G401 (cell line): ENCODE measurements around the gene RASAL3. TPM values are rescaled to one million over a fixed set of nuclear protein-coding genes. Genes with fewer than 3 reads are reported as not detected.
"Not testable (repeated sequence)": the region's sequence is repeated elsewhere in the genome, so short reads cannot be mapped to it uniquely, and the experiment has no call there.

ENCODE experiments used
- DNase-seq: peaks from one replicate; pipeline ENCODE4 v3.0.0-alpha.2; 2015; ENCODE audit warnings: low spot score
- in situ Hi-C: cut with HindIII; loops from 2 replicates; pipeline ENCODE4 v1.10.0; 2016; ENCODE audit warnings: low sequenced_read_pairs, mixed read lengths
- total RNA-seq: library from RNA; depleted of rRNA; stranded (reverse); fragments of >200 nt; shearing (Covaris generic); gene quantifications from 2 replicates; pipeline ENCODE4 v1.2.3, GENCODE V29; 2014

The RASAL3 gene
- total RNA-seq, 1 experiment from 2014 or later, result not detected

DNA sequence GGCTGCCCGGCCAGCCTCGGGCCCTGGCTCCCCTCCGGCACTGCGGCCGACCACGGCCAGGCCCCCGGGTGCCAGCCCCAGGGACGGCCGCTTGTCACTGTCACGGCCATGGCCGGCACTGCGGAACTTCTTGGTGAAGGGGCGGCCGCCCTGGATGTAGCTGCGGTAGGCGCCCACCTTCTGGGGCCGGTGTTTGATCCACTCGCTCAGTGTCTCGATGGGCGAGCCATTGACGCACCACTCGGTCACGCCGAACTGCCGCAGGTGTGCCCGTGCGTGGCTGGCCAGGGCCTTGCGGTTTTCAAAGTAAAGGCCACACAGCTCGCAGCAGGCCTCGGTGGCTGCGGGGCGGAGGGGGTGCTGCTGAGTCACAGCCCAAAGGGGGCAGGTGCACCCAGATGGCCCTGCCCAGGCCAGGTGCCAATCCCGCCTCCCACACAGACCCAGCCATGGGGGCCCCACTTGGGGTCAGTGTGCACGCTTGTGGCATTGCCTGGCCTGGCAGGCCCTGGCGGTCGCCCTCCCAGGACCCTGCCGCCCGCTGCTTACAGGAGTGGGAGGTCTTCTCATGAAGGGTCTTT is 39.6 kb downstream of the RASAL3 start:
- in situ Hi-C loops, result no loop called here
- DNase-seq, result no peak

DNA sequence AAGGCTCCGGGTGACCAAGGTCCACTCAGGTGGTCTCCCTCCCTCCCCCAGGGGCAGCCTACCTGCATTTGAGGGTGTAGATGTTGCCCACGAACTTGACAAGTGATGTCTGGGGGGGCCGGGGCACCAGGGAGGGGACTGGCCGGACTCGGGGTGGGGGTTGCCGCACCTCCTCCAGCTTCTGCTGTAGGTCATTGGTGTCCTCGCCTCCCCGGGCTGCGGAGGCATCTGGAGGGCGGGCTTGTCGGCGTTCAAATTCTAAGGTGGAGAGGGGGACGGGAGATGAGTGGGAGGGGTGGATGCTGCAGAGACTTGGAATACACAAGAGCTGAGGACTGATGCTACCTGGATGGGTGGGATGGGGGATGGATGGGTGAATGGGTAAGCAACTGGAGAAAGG is 40.2 kb downstream of the RASAL3 start:
- DNase-seq, result no peak
- in situ Hi-C loops, result no loop called here

DNA sequence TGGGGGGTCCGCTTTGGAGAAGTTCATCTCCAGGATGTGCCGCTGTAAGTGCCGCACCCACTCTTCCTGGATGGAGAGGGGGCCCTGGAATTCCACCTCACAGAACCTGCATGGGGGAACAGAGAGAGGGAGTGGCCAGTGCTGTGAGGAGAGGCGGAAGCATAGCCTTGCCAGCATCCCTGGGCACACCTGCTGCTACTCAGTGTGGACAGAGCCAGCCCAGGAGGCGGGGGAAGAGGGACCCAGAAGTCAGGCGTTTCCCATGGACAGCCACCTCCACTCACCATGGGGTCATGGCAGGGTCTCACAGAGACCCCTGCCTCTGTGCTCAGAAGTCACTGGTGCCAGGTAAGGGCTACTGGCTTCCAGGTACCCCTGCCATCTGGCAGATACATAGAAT is 41.2 kb downstream of the RASAL3 start:
- in situ Hi-C loops, result no loop called here
- DNase-seq, result no peak

DNA sequence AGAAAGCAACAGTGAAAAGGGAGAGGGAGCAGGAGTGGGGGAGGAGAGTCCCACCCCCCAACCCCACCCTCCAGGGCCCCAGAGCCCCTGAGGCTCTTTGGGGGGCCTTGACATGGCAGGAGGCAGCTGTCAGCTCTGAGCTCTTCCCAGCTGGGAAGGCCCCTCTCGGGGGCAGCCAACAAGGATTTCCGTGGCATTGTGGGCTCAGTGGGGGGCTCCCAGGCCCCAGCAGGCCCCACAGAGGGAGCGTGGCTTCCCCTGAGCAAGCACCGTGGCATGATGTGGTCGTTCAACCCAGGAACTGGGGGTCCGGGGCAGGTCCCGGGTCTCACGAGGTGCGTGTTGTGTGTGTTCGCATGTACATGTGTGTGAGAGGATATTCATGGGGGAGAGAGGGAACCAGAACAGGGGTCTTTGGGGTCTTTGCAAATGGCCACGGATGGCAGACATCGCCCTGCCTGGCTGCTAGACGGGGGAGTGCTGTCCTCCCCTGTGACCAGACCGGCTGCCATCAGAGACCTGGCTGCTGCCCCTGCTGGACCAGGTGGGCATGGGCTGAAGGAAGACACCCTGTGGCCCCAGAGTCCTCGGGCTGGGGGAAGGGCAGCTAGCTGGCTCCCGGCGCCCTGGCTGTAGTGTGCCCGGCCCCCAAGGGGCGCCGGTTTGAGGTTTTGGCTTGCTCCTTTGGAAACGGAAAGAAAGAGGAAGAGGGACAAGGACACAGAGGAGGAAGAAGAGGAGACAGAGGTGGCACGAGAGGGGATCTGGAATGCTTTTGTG is 41.9 kb downstream of the RASAL3 start:
- DNase-seq, result no peak
- in situ Hi-C loops, result no loop called here

DNA sequence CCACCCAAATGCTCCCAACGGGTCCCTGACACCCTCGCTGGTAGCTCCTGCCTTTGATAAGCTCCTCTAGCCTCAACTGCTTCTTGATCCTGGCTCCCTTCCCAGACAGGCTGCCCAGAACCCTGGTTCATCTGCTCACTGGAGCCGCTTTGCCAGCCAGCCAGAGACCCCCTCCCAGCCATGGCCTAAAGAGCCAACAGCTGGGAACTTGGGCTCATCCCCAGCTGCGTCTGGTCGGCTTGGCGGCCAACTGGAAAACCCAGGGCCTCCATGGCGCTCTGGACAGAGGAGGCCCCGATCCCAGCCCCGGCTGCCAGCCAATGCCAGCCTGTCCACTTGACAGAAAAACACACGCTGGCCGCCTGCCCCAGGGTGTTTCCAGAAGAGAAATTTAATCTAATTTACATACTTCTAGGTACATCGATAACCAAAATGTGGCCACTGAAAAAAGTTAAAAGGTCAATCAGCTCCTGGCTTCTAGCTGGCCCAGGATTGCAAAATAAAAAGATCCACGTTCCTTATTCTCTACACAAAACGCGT is 42.6 kb downstream of the RASAL3 start:
- peak; percentile 70 for DNase-seq
- in situ Hi-C loops, result no loop called here

DNA sequence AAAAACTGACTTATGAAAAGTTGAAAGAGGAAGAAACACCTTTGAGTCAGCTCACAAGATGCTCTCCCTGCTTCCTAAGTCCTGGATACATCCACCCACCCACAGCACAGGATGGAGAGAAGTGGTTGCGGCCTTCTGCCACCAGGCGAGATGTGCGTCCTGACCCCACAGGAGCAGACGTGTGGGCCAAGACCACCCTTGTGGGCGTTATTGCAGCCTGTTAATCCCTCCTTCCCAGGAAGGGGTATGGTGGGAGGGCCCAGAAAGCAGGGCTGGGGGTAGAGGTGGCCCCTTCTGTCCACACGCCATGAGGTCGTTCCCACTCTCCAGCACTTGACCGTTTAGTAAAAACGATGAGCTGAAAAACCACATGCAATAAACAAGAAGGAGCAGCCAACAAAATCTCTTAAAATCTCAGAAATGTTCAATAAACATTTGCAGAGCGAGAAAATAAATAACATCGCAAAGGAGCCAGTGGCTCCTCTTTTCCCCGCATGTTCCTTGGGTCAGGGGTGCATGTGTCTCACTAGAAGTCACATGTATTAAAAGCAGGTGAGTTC is 43.1 kb downstream of the RASAL3 start:
- in situ Hi-C loops, result no loop called here
- no peak for DNase-seq

DNA sequence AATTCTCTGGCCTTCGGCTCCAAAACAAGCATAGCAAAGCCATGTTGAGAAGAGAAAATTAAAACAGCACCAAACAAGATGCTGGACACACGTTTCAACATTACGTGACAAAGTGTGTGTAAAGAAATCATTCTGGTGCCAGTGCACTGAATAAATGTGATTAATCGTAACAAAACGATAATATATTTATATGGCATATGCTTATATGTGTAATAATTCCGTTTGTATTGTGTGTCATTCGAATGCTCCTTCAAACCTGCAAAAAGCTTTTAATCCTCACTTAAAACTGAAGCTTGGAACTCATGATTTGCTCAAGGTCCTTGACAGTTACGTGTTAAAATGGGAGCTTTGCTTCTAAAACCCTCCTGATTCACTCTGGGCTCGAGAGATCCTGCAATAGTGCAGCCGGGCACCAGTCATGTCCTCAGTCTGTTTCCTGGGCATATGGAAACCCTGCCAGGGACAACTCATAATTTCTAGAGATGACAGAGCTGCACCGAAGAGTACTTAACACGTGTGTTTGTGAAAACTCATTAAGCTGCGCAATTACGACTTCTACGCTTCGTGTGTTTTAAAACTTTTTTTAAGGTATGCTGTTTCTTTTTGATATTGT is 44.8 kb downstream of the RASAL3 start:
- DNase-seq, result peak; percentile 31
- in situ Hi-C loops, result no loop called here

DNA sequence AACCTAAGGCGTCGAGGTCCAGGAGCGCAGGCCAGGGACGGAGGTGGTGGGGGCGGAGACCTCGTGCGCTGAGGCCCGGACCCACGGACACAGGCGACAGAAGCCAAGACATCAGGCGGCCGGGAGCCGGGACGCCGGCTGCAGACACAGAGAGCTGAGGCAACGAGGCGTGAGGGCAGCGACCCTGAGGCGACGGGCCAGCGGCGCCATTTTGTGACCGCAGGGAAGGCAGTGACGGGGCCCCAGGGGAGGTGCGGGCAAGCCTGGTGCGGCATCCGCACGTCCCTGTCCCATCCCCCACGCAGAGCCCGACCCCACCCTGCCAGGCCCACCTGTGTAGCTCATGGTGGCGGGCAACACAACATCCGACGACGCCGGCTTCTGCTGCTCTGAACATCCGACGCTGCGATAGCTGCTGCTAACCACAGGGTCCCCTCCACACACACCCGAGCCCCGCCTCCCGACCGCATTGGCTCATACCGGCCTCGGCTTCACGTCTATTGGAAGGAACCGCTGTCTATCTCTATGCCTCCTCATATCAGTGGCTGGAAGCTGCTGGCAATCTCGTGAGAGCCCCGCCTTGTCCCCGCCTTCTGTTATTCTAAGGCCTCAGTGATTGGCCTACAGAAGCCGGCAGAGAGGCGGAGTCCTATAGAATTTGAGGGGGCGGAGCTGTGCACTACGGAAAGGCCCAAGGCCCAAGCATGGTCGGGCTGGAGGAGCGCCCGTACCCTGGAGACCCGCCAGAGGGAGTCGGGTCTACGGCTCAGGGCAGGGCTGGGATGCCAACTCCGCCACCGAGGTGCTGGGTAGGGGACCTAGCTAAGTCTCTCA is 45.5 kb downstream of the RASAL3 start, which contains the start of gene AKAP8L:
Gene AKAP8L, minus strand, starts transcription at position 410 of the 834 bp plus-strand sequence. Its CDS starts 65 bp downstream, at position 345.
- peak; percentile 100 for DNase-seq
- in situ Hi-C loops, result no loop called here

DNA sequence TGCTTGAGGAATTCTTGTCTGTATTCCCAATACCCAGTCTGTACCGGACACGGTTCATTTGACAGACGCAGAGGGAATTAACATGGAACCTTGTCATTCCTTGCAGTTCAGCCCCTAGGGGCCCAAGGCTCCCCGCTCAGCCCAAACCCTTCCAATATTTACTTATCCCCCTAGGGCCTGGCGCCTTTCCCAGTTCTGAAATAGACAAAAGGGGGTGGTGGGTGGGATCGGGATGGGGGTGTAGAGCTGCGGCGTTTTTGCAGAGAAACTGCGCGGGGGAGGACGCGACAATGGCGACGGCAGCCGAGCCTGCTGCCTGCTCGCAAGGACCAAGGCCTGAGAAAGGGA is 46.1 kb downstream of the RASAL3 start:
- DNase-seq, result peak; percentile 27
- in situ Hi-C loops, result no loop called here

DNA sequence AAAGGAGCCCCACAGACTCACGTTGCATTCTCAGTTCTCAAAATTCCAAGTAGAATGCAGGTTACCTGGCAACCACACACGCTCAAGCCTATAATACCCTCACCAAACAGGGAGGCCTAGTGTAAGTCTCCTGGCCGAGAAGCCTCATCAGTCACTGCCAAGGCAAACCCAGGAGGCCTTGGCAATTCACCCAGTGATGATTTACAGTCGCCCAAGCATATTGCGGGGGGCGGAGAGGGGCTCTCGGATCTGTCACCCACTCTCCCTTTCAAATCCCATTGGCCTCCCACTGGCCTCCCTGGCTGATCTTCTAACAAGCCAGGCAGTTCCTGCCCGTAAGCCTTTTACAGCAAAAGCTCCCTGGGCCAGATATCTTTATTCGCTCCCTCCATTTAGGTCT is 46.6 kb downstream of the RASAL3 start:
- in situ Hi-C loops, result no loop called here

DNA sequence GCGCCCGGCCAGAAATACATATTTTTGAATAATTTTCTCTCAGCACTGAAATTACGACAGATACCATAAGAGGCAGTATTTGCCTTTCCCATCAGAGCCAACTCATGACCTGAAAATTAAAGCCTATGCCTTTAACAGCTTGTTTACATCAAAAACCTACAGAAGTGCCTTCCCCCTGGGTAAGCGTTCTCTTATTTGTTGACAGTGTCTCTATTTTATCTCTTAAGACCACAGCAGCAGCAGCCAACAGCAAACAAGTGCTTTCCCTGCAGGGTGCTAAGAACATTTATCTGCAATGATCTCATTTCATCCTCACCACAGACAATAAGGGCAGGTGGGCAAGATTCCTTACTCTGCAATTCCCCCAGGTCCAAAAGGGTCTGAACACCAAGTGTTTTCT is 51.5 kb downstream of the RASAL3 start:
- in situ Hi-C loops, result no loop called here
- peak; percentile 37 for DNase-seq

More for the DNA sequence above, 46.6 kb downstream of the RASAL3 start:
- peak; percentile 34 for DNase-seq

DNA sequence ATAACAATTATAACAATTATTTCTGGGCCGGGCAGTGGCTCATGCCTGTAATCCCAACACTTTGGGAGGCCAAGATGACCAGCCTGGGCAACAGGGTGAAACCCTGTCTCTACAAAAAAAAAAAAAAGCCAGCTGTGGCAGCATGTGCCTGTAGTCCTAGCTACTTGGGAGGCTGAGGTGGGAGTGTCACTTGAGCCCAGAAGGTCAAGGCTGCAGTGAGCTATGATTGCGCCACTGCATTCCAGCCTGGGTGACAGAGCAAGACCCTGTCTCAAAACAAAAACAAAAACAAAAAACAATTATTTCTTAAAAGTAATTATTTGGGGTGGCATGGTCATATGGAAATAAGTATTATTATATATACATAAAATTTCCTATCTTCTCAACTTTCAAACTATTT is 53.0 kb downstream of the RASAL3 start:
- DNase-seq, in situ Hi-C loops: not testable (repeated sequence)

DNA sequence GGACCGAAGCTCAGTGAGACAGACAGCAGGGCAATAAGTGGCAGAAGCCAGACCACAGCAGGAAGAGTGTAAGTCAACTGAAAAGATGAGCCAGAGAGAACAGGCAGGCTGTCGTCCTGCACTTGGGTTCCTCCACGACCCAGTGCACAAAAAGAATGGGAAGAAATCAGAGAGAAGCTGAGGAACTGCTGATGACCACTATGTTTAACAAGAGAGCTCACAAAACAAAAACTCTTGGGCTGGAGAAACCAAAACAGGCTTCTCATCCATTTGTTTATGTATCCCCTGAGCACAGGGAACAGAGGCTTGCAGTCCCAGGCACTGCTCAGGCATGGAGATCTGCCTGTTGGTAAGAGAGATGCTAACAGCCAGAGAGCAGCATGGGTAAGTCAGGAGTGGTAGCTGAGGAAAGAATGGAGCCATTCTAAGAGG is 59.5 kb downstream of the RASAL3 start:
- in situ Hi-C loops, result no loop called here
- DNase-seq, result peak; percentile 73

DNA sequence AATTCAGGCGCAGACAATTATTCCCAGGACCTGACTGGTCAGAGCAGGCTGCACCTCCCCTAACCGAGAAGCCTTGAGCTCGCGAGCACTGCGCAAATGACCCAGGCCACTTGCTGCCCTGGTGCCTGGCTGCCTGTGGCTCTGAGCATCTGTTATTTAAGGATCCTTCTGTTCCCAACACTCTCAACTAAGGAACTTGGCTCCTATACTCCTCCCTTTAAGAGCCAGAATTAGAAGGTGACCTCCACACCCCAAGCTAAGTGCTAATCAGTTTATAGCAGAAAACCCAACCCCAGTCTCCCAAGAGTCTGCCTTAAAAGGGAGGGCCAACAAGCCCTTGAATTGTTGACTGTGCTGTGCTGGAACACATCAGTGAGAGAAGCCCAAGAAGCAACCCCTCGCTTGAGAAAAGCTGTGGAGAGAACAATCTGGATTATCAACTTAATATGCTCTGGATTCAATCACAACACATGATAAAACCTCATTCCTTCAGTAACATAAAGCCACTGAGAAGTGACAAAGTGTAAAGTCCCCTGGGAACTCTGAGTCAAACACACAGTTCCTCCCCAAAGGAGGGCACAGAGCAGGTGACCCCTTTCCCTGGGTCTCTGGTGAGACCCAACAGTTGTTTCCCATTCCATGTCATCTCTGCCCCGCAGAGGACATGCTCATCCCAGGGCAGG is 60.1 kb downstream of the RASAL3 start:
- DNase-seq, result peak; percentile 89
- in situ Hi-C loops, result no loop called here

DNA sequence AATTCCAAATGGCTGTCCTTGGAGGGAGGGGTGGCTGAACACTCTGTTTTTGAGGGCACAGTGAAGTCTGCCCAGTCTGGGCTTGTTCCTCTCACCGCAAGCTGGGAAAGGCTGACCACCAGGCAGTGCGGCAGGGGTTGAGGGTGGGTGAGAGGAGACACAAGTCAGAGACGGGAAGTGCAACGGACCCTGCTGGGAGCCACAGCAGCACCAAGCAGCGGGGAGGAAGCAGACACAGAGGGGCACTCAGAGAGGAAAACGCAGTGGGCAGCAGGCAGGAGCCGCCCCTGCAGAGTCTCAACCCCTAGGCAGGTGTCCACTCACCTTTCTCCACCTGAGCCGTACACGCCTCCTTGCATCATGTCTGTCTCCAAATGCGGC is 61.2 kb downstream of the RASAL3 start:
- peak; percentile 25 for DNase-seq
- in situ Hi-C loops, result no loop called here

DNA sequence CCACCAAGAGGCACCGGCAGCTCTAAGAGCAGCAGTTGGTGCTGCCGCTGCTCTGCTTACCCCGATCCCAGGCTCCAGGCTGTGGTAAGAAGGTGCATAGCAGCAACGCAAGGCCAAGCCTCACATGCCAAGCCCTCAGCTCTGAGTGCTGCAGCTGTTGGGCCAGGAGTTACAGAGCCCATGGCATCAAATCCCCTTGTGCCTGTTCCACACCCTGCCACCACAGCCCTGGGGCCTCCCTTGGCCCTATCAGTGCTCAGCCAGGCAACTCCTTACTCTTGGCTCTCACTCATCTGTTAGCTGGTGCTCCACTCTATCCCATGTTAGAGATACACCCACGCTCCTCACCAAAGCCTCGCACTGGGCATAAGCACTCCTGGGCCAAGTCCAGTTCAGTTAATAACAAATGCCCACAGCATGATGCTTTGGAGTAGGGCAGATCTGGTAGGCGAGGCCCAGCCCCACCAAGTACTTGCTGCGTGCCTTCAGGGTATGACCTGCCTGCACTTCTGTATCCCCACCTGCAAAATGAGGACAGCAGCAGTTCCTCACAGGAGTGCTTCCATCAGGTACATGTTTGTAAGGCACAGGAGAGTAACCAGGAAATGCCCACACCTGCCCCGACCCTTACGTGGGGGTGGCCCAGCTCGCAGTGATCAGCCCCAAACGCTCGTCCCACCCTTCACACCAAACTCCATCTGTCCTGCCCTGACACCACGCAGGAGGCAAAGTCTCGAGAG is 61.8 kb downstream of the RASAL3 start:
- in situ Hi-C loops, result no loop called here
- DNase-seq, result peak; percentile 58
